IMR-90 (cell line): Measurements from ENCODE around the gene SURF1. TPM values are rescaled to one million over a fixed set of nuclear protein-coding genes. Genes with fewer than 3 reads are reported as not detected.

ENCODE experiments used
- ATAC-seq: fragments of 200-7000 bp; cut with Tn5 transposase; 2 replicates; pipeline ENCODE4 v1.9.1; 2020; ENCODE audit warnings: low read depth, mild to moderate bottlenecking, moderate library complexity
- BruUV-seq: library from RNA; stranded (reverse); fragments of 400-500 nt; replicated peaks from 2 replicates; lab custom pipeline; 2021; lab: Mats Ljungman, UMichigan
- CTCF ChIA-PET: fragments of 300-600 bp; formaldehyde crosslinking; extraction: SDS; loops from one replicate; lab custom pipeline; 2021; ENCODE audit warnings: antibody characterized with exemption; lab: Yijun Ruan, JAX
- POLR2A ChIA-PET: fragments of 300-600 bp; sonication (Branson Sonifier 250); formaldehyde crosslinking; loops from one replicate; lab custom pipeline; 2022; ENCODE audit warnings: antibody characterized with exemption; ENCODE audit not compliant: unreplicated experiment; lab: Charles Lee
- DNase-seq: peaks from one replicate; pipeline ENCODE4 v3.0.0; 2013
- H2AFZ ChIP-seq: replicated peaks from 2 replicates; pipeline ENCODE3; 2013; ENCODE audit warnings: low read length, mild to moderate bottlenecking; ENCODE audit not compliant: poor library complexity
- H2AK5ac ChIP-seq: 2 replicates; pipeline ENCODE4 v1.6.1; 2013; ENCODE audit warnings: low read depth, low read length, inconsistent platforms
- H2AK9ac ChIP-seq: replicated peaks from 2 replicates; pipeline ENCODE3; 2013; ENCODE audit warnings: mild to moderate bottlenecking, low read depth, low read length, moderate library complexity; ENCODE audit not compliant: poor library complexity
- H2BK120ac ChIP-seq: 2 replicates; pipeline ENCODE4 v1.6.1; 2013; ENCODE audit warnings: low read depth, low read length, inconsistent platforms
- H2BK15ac ChIP-seq: 3 replicates; pipeline ENCODE4 v1.6.1; 2013; ENCODE audit warnings: low read depth, low read length, inconsistent platforms
- H2BK20ac ChIP-seq: 2 replicates; pipeline ENCODE4 v1.6.1; 2013; ENCODE audit warnings: low read depth, mild to moderate bottlenecking, inconsistent platforms, low read length, moderate library complexity
- H2BK5ac ChIP-seq: 2 replicates; pipeline ENCODE4 v1.6.1; 2013; ENCODE audit warnings: mild to moderate bottlenecking, low read depth, low read length, inconsistent platforms; ENCODE audit not compliant: poor library complexity, severe bottlenecking
- H3K14ac ChIP-seq: replicated peaks from 2 replicates; pipeline ENCODE4 v1.6.1; 2013; ENCODE audit warnings: low read depth, low read length, inconsistent platforms
- H3K18ac ChIP-seq: 2 replicates; pipeline ENCODE4 v1.6.1; 2013; ENCODE audit warnings: low read depth, low read length, control low read depth
- H3K23ac ChIP-seq: 2 replicates; pipeline ENCODE4 v1.6.1; 2013; ENCODE audit warnings: low read depth, low read length, inconsistent platforms
- H3K27ac ChIP-seq: 2 replicates; pipeline ENCODE4 v1.5.1; 2013; ENCODE audit warnings: mild to moderate bottlenecking, control low read depth, low read length; ENCODE audit not compliant: insufficient read depth
- H3K27me3 ChIP-seq: 2 replicates; pipeline ENCODE4 v1.6.1; 2013; ENCODE audit warnings: low read length; ENCODE audit not compliant: control insufficient read depth, insufficient read depth
- H3K36me3 ChIP-seq: 2 replicates; pipeline ENCODE4 v1.6.1; 2013; ENCODE audit warnings: low read length, mixed read lengths; ENCODE audit not compliant: control insufficient read depth, insufficient read depth
- H3K4ac ChIP-seq: 2 replicates; pipeline ENCODE4 v1.6.1; 2013; ENCODE audit warnings: low read depth, low read length, inconsistent platforms
- H3K4me1 ChIP-seq: 2 replicates; pipeline ENCODE4 v1.6.1; 2013; ENCODE audit warnings: low read length, mixed read lengths; ENCODE audit not compliant: control insufficient read depth, insufficient read depth
- H3K4me2 ChIP-seq: 2 replicates; pipeline ENCODE4 v1.6.1; 2013; ENCODE audit warnings: low read depth, mild to moderate bottlenecking, control low read depth, low read length, moderate library complexity
- H3K4me3 ChIP-seq: 2 replicates; pipeline ENCODE4 v1.5.1; 2013; ENCODE audit warnings: low read depth, mild to moderate bottlenecking, control low read depth, low read length, moderate library complexity; ENCODE audit not compliant: insufficient read depth
- H3K56ac ChIP-seq: 2 replicates; pipeline ENCODE4 v1.6.1; 2013; ENCODE audit warnings: low read length, inconsistent platforms; ENCODE audit not compliant: insufficient read depth; ENCODE audit errors: extremely low read depth
- H3K79me1 ChIP-seq, 2 experiments: 2 replicates each; pipeline ENCODE4 v1.6.1; 2013; ENCODE audit warnings: low read length in 2 of 2, inconsistent platforms in 1 of 2, low read depth in 1 of 2
- H3K9ac ChIP-seq: 2 replicates; pipeline ENCODE4 v1.6.1; 2013; ENCODE audit warnings: low read depth, low read length, control low read depth
- H3K9me1 ChIP-seq: 2 replicates; pipeline ENCODE4 v1.6.1; 2013; ENCODE audit warnings: low read length, inconsistent platforms; ENCODE audit not compliant: insufficient read depth
- H3K9me3 ChIP-seq: 2 replicates; pipeline ENCODE4 v1.6.1; 2013; ENCODE audit warnings: low read length; ENCODE audit not compliant: control insufficient read depth, insufficient read depth
- H4K20me1 ChIP-seq: 2 replicates; pipeline ENCODE4 v1.6.1; 2013; ENCODE audit warnings: low read length, inconsistent platforms; ENCODE audit not compliant: insufficient read depth
- H4K5ac ChIP-seq: 2 replicates; pipeline ENCODE4 v1.6.1; 2013; ENCODE audit warnings: mild to moderate bottlenecking, low read depth, low read length, control low read depth
- H4K8ac ChIP-seq, 2 experiments: 2 replicates each; pipeline ENCODE4 v1.6.1; 2013; ENCODE audit warnings: low read depth in 2 of 2, low read length in 2 of 2, control low read depth in 1 of 2, inconsistent platforms in 1 of 2
- H4K91ac ChIP-seq: 2 replicates; pipeline ENCODE4 v1.6.1; 2013; ENCODE audit warnings: low read depth, low read length, inconsistent platforms; ENCODE audit not compliant: insufficient read depth
- BHLHE40 ChIP-seq: fragments of 150-350 bp; IDR thresholded peaks from 2 replicates; pipeline ENCODE4 v1.6.1; 2016; ENCODE audit warnings: mild to moderate bottlenecking, low read depth, low read length
- CEBPB ChIP-seq: IDR thresholded peaks from 2 replicates; pipeline ENCODE4 v1.6.1; 2012; ENCODE audit warnings: low read depth, low read length, improper control_type of control experiment
- CHD1 ChIP-seq: IDR thresholded peaks from 2 replicates; pipeline ENCODE4 v1.6.1; 2012; ENCODE audit warnings: low read depth, low read length, improper control_type of control experiment
- CTCF ChIP-seq: conservative IDR thresholded peaks from 2 replicates; pipeline ENCODE4 v1.5.1; 2012; ENCODE audit warnings: mild to moderate bottlenecking, low read depth, low read length, improper control_type of control experiment
- ELK1 ChIP-seq: fragments of 150-350 bp; IDR thresholded peaks from 2 replicates; pipeline ENCODE4 v1.6.1; 2016; ENCODE audit warnings: low read depth, mild to moderate bottlenecking, low read length, moderate library complexity, borderline replicate concordance
- FOS ChIP-seq: fragments of 150-350 bp; IDR thresholded peaks from 2 replicates; pipeline ENCODE4 v1.6.1; 2016; ENCODE audit warnings: low read depth, low read length
- MAFK ChIP-seq: IDR thresholded peaks from 2 replicates; pipeline ENCODE4 v1.6.1; 2012; ENCODE audit warnings: low read depth, low read length, improper control_type of control experiment
- NFE2L2 ChIP-seq: fragments of 150-350 bp; IDR thresholded peaks from 2 replicates; pipeline ENCODE4 v1.6.1; 2016; ENCODE audit warnings: low read depth, mild to moderate bottlenecking, low read length
- POLR2A ChIP-seq: IDR thresholded peaks from 2 replicates; pipeline ENCODE4 v1.6.1; 2012; ENCODE audit warnings: mild to moderate bottlenecking, low read depth, low read length
- RAD21 ChIP-seq: IDR thresholded peaks from 2 replicates; pipeline ENCODE4 v1.6.1; 2012; ENCODE audit warnings: low read length, improper control_type of control experiment
- RFX5 ChIP-seq: IDR thresholded peaks from 2 replicates; pipeline ENCODE4 v1.8.0; 2012; ENCODE audit warnings: low read depth, mild to moderate bottlenecking, low read length, moderate library complexity
- SMC3 ChIP-seq: fragments of 150-350 bp; IDR thresholded peaks from 2 replicates; pipeline ENCODE4 v1.6.1; 2016; ENCODE audit warnings: low read depth, mild to moderate bottlenecking, antibody characterized with exemption, low read length, moderate library complexity
- WGBS, 2 experiments: methylation state at CpG; one replicate each; pipeline versions ENCODE4 v1.1.5 to v1.1.7; 2013; ENCODE audit warnings: missing lambda C conversion rate in 2 of 2; ENCODE audit not compliant: insufficient read length in 1 of 2; ENCODE audit errors: extremely low coverage in 2 of 2; 5-methylcytosine and 5-hydroxymethylcytosine counted together
- dilution Hi-C: fragments of 300-500 bp; cut with HindIII; formaldehyde crosslinking; loops from one replicate; pipeline ENCODE4 v1.14.3; 2018; ENCODE audit warnings: low sequenced_read_pairs; ENCODE audit not compliant: unreplicated experiment
- in situ Hi-C: fragments of 300-500 bp; cut with MboI; formaldehyde crosslinking; loops from 3 replicates; pipeline ENCODE4 v1.14.3; 2019; ENCODE audit warnings: low sequenced_read_pairs, inconsistent platforms, mixed read lengths
- intact Hi-C: fragments of 100-400 bp; cut with micrococcal nuclease; formaldehyde crosslinking; loops from 2 replicates; pipeline ENCODE4 v1.10.0; 2022
- polyA plus RNA-seq, 3 experiments: library from polyadenylated mRNA; depleted of rRNA; stranded (reverse); fragments of >200 nt; gene quantifications; 2 replicates each; pipeline ENCODE4 v1.2.3, GENCODE V29; 2012; ENCODE audit warnings: low replicate concordance in 1 of 3
- total RNA-seq: library from RNA; depleted of rRNA; stranded (reverse); fragments of >200 nt; gene quantifications from 2 replicates; pipeline ENCODE4 v1.2.3, GENCODE V29; 2012

SURF1 gene
- total and polyA plus RNA-seq, 2 of the 4 experiments (the other 2 are of a cell fraction): 15.1 to 24.5 TPM

GRCh38 chr9:133306242-133307204, 49.8 kb downstream of the SURF1 start:
- intact Hi-C loops: no loop called here
- WGBS, 2 experiments: 80% methylated on average over 20 of the region's 31 CpGs; no CpG with 5 or more reads in 1 of the 2 experiments
- Histone ChIP-seq H2BK5ac (no peak overlapping the region), H2AK5ac (no peak overlapping the region), H4K5ac (no peak overlapping the region), H4K20me1 (no peaks in the 10 kb centered on the region), H3K4ac (no peak overlapping the region), H3K14ac (no peak overlapping the region), H3K36me3 (no peaks in the 10 kb centered on the region), H3K27ac (no peak overlapping the region), H3K9me3 (0 out of 2 replicates have a peak, but pooled peaks cover 1% of the 10 kb centered on the region), H3K79me1 (no peaks in the 10 kb centered on the region), H3K27me3 (peaks cover 15% of the 10 kb centered on the region), H2AK9ac (no peak overlapping the region), H2BK120ac (no peak overlapping the region), H3K4me3 (no peak overlapping the region), H3K4me2 (no peak overlapping the region), H3K18ac (no peak overlapping the region), H4K91ac (no peak overlapping the region), H2AFZ (peak overlapping the region; percentile 63), H3K56ac (no peak overlapping the region), H3K4me1 (no peaks in the 10 kb centered on the region), H2BK20ac (no peak overlapping the region), H4K8ac (no peak overlapping the region), H3K23ac (no peak overlapping the region), H3K9ac (no peak overlapping the region), H2BK15ac (no peak overlapping the region), H3K9me1 (no peaks in the 10 kb centered on the region)
- ATAC-seq (no peak), DNase-seq (no peak)
- in situ Hi-C loops: no loop called here
- TF ChIP-seq FOS (no peak), ELK1 (no peak), RAD21 (no peak), POLR2A (no peak), NFE2L2 (no peak), CEBPB (no peak), CTCF (no peak), SMC3 (no peak), MAFK (no peak), RFX5 (no peak), BHLHE40 (no peak), CHD1 (no peak)
- no TSS peak for BruUV-seq
- CTCF ChIA-PET: no interaction called here
- dilution Hi-C loops: no loop called here
- POLR2A ChIA-PET: no interaction called here
